Lower leg skin (tissue), 4 donors: ENCODE measurements around the gene PCDHB1. TPM values are rescaled to one million over a fixed set of nuclear protein-coding genes. Genes with fewer than 3 reads are reported as not detected.

Source experiments
- DNase-seq, 2 donors: peaks; one replicate each; pipeline ENCODE4 v3.0.0-alpha.2; 2019; ENCODE audit warnings: low spot score in 2 of 2
- H3K4me3 ChIP-seq: fragments of 200-600 bp; sonication (generic); 2 replicates; pipeline ENCODE4 v1.5.1; 2017; ENCODE audit warnings: mild to moderate bottlenecking, low read depth; ENCODE audit not compliant: poor library complexity, severe bottlenecking
- CTCF ChIP-seq, 3 donors: fragments of 450-650 bp; IDR thresholded peaks; one replicate each; pipeline ENCODE4 v1.5.1; 2016; ENCODE audit warnings: antibody characterized with exemption in 3 of 3, mild to moderate bottlenecking in 3 of 3, moderate library complexity in 2 of 3
- POLR2A ChIP-seq, 2 donors: fragments of 450-650 bp; IDR thresholded peaks; one replicate each; pipeline ENCODE4 v1.6.1; 2016 to 2017; ENCODE audit warnings: antibody characterized with exemption in 2 of 2, mild to moderate bottlenecking in 1 of 2, moderate library complexity in 1 of 2
- WGBS, 2 donors: methylation state at CpG; one replicate each; pipeline ENCODE4 v1.1.5; 2018; 5-methylcytosine and 5-hydroxymethylcytosine counted together
- intact Hi-C: fragments of 100-400 bp; cut with DNase I; formaldehyde crosslinking; loops from one replicate; pipeline ENCODE4 v1.15.0; 2023; ENCODE audit warnings: low total_unique reads
- total RNA-seq, 4 donors: library from RNA; depleted of rRNA; stranded (reverse); fragments of >200 nt; gene quantifications; one replicate each; pipeline ENCODE4 v1.1.0, GENCODE V29; 2016

PCDHB1 gene
- total RNA-seq, 4 donors from 2014 or later: not detected

GRCh38 chr5:141040771-141041426 is 10.3 kb upstream of the PCDHB1 start:
- peak overlapping the region; percentile 5 for H3K4me3 ChIP-seq
- intact Hi-C loops: no loop called here
- peak; percentile 82 to 96 for DNase-seq
- TF ChIP-seq POLR2A (IDR thresholded peaks at IDR 0.05) (no peak), CTCF (IDR thresholded peaks at IDR 0.05) (peak in 1 of 3 donors; percentile 54)
- 6 to 7% methylated on average over 25 of the region's 25 CpGs for WGBS, 2 donors

GRCh38 chr5:141041427-141041785 is 9.8 kb upstream of the PCDHB1 start:
- no peak overlapping the region for H3K4me3 ChIP-seq
- 18 to 24% methylated on average over 4 of the region's 4 CpGs for WGBS, 2 donors
- intact Hi-C loops: no loop called here
- no peak for DNase-seq
- TF ChIP-seq POLR2A (IDR thresholded peaks at IDR 0.05) (no peak), CTCF (IDR thresholded peaks at IDR 0.05) (no peak)

- DNase-seq: no peak
- 52 to 69% methylated on average over 1 of the region's 1 CpG for WGBS, 2 donors
- H3K4me3 ChIP-seq: no peak overlapping the region
- intact Hi-C loops: no loop called here
- TF ChIP-seq CTCF (IDR thresholded peaks at IDR 0.05) (no peak), POLR2A (IDR thresholded peaks at IDR 0.05) (no peak)
Observed at GRCh38 chr5:141042555-141042954, 8.6 kb upstream of the PCDHB1 start.

GRCh38 chr5:141051521-141051866 is 320 bp downstream of the PCDHB1 start:
- no peak overlapping the region for H3K4me3 ChIP-seq
- no peak for TF ChIP-seq POLR2A (IDR thresholded peaks at IDR 0.05)
- TF ChIP-seq CTCF (IDR thresholded peaks at IDR 0.05): no peak
- intact Hi-C loops: no loop called here
- no peak for DNase-seq
- WGBS, 2 donors: 5 to 9% methylated on average over 19 of the region's 19 CpGs

- intact Hi-C loops: no loop called here
- DNase-seq: no peak
- TF ChIP-seq POLR2A (IDR thresholded peaks at IDR 0.05) (no peak), CTCF (IDR thresholded peaks at IDR 0.05) (no peak)
- WGBS, 2 donors: 45 to 51% methylated on average over 17 of the region's 17 CpGs
- H3K4me3 ChIP-seq: no peak overlapping the region
Observed at GRCh38 chr5:141077826-141078225, 26.7 kb downstream of the PCDHB1 start.

GRCh38 chr5:141082228-141082627 is 31.1 kb downstream of the PCDHB1 start:
- no peak for DNase-seq
- intact Hi-C loops: no loop called here
- no peak for TF ChIP-seq CTCF (IDR thresholded peaks at IDR 0.05)
- no peak for TF ChIP-seq POLR2A (IDR thresholded peaks at IDR 0.05)
- H3K4me3 ChIP-seq: no peak overlapping the region
